H1 (cell line): ENCODE measurements around the gene GARNL3. TPM values are rescaled to one million over a fixed set of nuclear protein-coding genes. Genes with fewer than 3 reads are reported as not detected.

ENCODE experiments used
- CTCF ChIA-PET: fragments of 300-600 bp; sonication (Branson Sonifier 250); formaldehyde crosslinking; loops from one replicate; lab custom pipeline; 2021; ENCODE audit not compliant: partially characterized antibody; lab: Charles Lee
- POLR2A ChIA-PET: fragments of 300-600 bp; sonication (Branson Sonifier 250); formaldehyde crosslinking; loops from one replicate; lab custom pipeline; 2021; ENCODE audit warnings: inconsistent platforms; ENCODE audit not compliant: partially characterized antibody; lab: Charles Lee
- DNase-seq, 2 experiments: peaks; one replicate each; pipeline versions ENCODE4 v3.0.0 to v3.0.0-alpha.2; 2010 to 2022; ENCODE audit warnings: low spot score in 2 of 2, low read depth in 1 of 2, mixed read lengths in 1 of 2
- FAIRE-seq: peaks from 2 replicates; lab custom pipeline; 2011; peaks lifted over from hg19 to GRCh38; lab: Jason Lieb, UNC
- H2AFZ ChIP-seq: 2 replicates; pipeline ENCODE4 v1.8.1; 2012; ENCODE audit warnings: low read length, inconsistent platforms
- H2AK5ac ChIP-seq: 2 replicates; pipeline ENCODE4 v1.6.1; 2013; ENCODE audit warnings: low read depth, low read length
- H2BK120ac ChIP-seq: replicated peaks from 2 replicates; pipeline ENCODE3; 2013; ENCODE audit warnings: low read depth, low read length, inconsistent platforms
- H2BK12ac ChIP-seq: 2 replicates; pipeline ENCODE4 v1.6.1; 2013; ENCODE audit warnings: low read depth, low read length
- H2BK15ac ChIP-seq: 2 replicates; pipeline ENCODE4 v1.6.1; 2013; ENCODE audit warnings: low read length
- H2BK20ac ChIP-seq: 2 replicates; pipeline ENCODE4 v1.6.1; 2013; ENCODE audit warnings: low read length
- H2BK5ac ChIP-seq: 2 replicates; pipeline ENCODE4 v1.6.1; 2013; ENCODE audit warnings: low read depth, low read length
- H3K14ac ChIP-seq: 2 replicates; pipeline ENCODE4 v1.6.1; 2013; ENCODE audit warnings: inconsistent platforms; ENCODE audit not compliant: insufficient read length
- H3K18ac ChIP-seq: 2 replicates; pipeline ENCODE4 v1.6.1; 2013; ENCODE audit warnings: low read length; ENCODE audit errors: extremely low read depth
- H3K23ac ChIP-seq: 2 replicates; pipeline ENCODE4 v1.6.1; 2013; ENCODE audit warnings: inconsistent platforms; ENCODE audit not compliant: insufficient read length
- H3K23me2 ChIP-seq: 2 replicates; pipeline ENCODE4 v1.6.1; 2013; ENCODE audit warnings: low read depth, low read length
- H3K27ac ChIP-seq: 2 replicates; pipeline ENCODE4 v1.6.1; 2011; ENCODE audit warnings: low read depth, low read length, inconsistent platforms
- H3K27me3 ChIP-seq, 4 experiments: replicated peaks in 1 of 4; 1 replicate in 1 of 4; 2 replicates in 3 of 4; pipeline versions ENCODE4 v1.6.1 to v1.8.1; 2011 to 2013; ENCODE audit warnings: low read length in 3 of 4, mild to moderate bottlenecking in 3 of 4, inconsistent platforms in 2 of 4, mixed read lengths in 2 of 4, moderate library complexity in 1 of 4; ENCODE audit not compliant: control insufficient read depth in 3 of 4, insufficient read depth in 3 of 4; ENCODE audit errors: extremely low read depth in 1 of 4
- H3K36me3 ChIP-seq, 4 experiments: 2 replicates each; pipeline versions ENCODE4 v1.6.1 to v1.8.1; 2011 to 2013; ENCODE audit warnings: mild to moderate bottlenecking in 4 of 4, low read length in 3 of 4, moderate library complexity in 2 of 4, control low read depth in 1 of 4, inconsistent platforms in 1 of 4; ENCODE audit not compliant: insufficient read depth in 4 of 4, control insufficient read depth in 2 of 4
- H3K4ac ChIP-seq: replicated peaks from 2 replicates; pipeline ENCODE3; 2013; ENCODE audit warnings: low read length, low read depth, mixed read lengths, inconsistent platforms; ENCODE audit not compliant: insufficient read length
- H3K4me1 ChIP-seq, 4 experiments: replicated peaks in 1 of 4; 1 replicate in 1 of 4; 2 replicates in 3 of 4; pipeline versions ENCODE4 v1.6.1 to v1.8.1; 2011 to 2013; ENCODE audit warnings: low read length in 3 of 4, inconsistent platforms in 2 of 4, mixed read lengths in 1 of 4; ENCODE audit not compliant: insufficient read depth in 4 of 4, control insufficient read depth in 3 of 4
- H3K4me2 ChIP-seq, 2 experiments: 2 replicates each; pipeline versions ENCODE4 v1.6.1 to v1.8.1; 2011 to 2013; ENCODE audit warnings: low read depth in 2 of 2, low read length in 2 of 2, control low read depth in 1 of 2, inconsistent platforms in 1 of 2, mild to moderate bottlenecking in 1 of 2; ENCODE audit not compliant: insufficient read depth in 1 of 2
- H3K4me3 ChIP-seq, 4 experiments: fragments of 200-600, 300-600 bp in 1 of 4; sonication (generic), shearing (Covaris generic), sonication (Bioruptor Twin) in 1 of 4; 2 replicates each; pipeline versions ENCODE4 v1.5.1 to v1.8.1; 2011 to 2016; ENCODE audit warnings: low read length in 4 of 4, low read depth in 3 of 4, control low read depth in 2 of 4, inconsistent platforms in 2 of 4, mild to moderate bottlenecking in 2 of 4, mixed read lengths in 1 of 4, moderate library complexity in 1 of 4; ENCODE audit not compliant: insufficient read depth in 2 of 4; ENCODE audit errors: extremely low read depth in 1 of 4
- H3K56ac ChIP-seq: replicated peaks from 2 replicates; pipeline ENCODE3; 2013; ENCODE audit warnings: low read depth, mild to moderate bottlenecking, mixed read lengths, low read length, inconsistent platforms; ENCODE audit not compliant: insufficient read length
- H3K79me1 ChIP-seq: 2 replicates; pipeline ENCODE4 v1.6.1; 2013; ENCODE audit warnings: low read depth, low read length, control low read depth
- H3K79me2 ChIP-seq, 2 experiments: 2 replicates each; pipeline versions ENCODE4 v1.6.1 to v1.8.1; 2012 to 2013; ENCODE audit warnings: low read length in 2 of 2, mild to moderate bottlenecking in 2 of 2, inconsistent platforms in 1 of 2; ENCODE audit not compliant: insufficient read depth in 2 of 2, control insufficient read depth in 1 of 2
- H3K9ac ChIP-seq, 4 experiments: replicated peaks in 1 of 4; 1 replicate in 1 of 4; 2 replicates in 3 of 4; pipeline versions ENCODE4 v1.6.1 to v1.8.1; 2011 to 2013; ENCODE audit warnings: low read depth in 3 of 4, low read length in 3 of 4, control low read depth in 2 of 4, mild to moderate bottlenecking in 2 of 4, moderate library complexity in 2 of 4, inconsistent platforms in 1 of 4; ENCODE audit errors: extremely low read depth in 1 of 4
- H3K9me3 ChIP-seq, 2 experiments: 2 replicates each; pipeline versions ENCODE4 v1.6.1 to v1.8.1; 2012 to 2013; ENCODE audit warnings: mild to moderate bottlenecking in 2 of 2, moderate library complexity in 2 of 2, control low read depth in 1 of 2, inconsistent platforms in 1 of 2, low read depth in 1 of 2, low read length in 1 of 2, mixed read lengths in 1 of 2; ENCODE audit not compliant: insufficient read depth in 2 of 2
- H4K20me1 ChIP-seq, 2 experiments: replicated peaks in 1 of 2; 2 replicates each; pipeline versions ENCODE3 to v1.8.1; 2011 to 2013; ENCODE audit warnings: inconsistent platforms in 2 of 2, low read length in 2 of 2, mild to moderate bottlenecking in 1 of 2; ENCODE audit not compliant: insufficient read depth in 2 of 2, control insufficient read depth in 1 of 2
- H4K5ac ChIP-seq: 2 replicates; pipeline ENCODE4 v1.6.1; 2013; ENCODE audit warnings: low read length, low read depth, mixed read lengths, inconsistent platforms; ENCODE audit not compliant: insufficient read length
- H4K8ac ChIP-seq: 2 replicates; pipeline ENCODE4 v1.8.0; 2013; ENCODE audit warnings: mild to moderate bottlenecking, moderate library complexity, low read length, inconsistent platforms; ENCODE audit not compliant: insufficient read depth; ENCODE audit errors: extremely low read depth
- H4K91ac ChIP-seq: replicated peaks from 2 replicates; pipeline ENCODE3; 2013; ENCODE audit warnings: low read length, mixed read lengths, inconsistent platforms; ENCODE audit not compliant: insufficient read length
- CBX8 ChIP-seq: fragments of 300-800, 300-1000 bp; sonication (generic); IDR thresholded peaks from 2 replicates; pipeline ENCODE4 v1.7.1; 2016; ENCODE audit warnings: low read depth, low read length, borderline replicate concordance
- CHD1 ChIP-seq: IDR thresholded peaks from 2 replicates; pipeline ENCODE4 v1.6.1; 2012; ENCODE audit warnings: low read depth, low read length, improper control_type of control experiment
- CHD2 ChIP-seq: IDR thresholded peaks from 2 replicates; pipeline ENCODE4 v1.6.1; 2012; ENCODE audit warnings: low read length, improper control_type of control experiment
- CREB1 ChIP-seq: IDR thresholded peaks from 2 replicates; pipeline ENCODE4 v1.6.1; 2012; ENCODE audit warnings: inconsistent platforms
- CTBP2 ChIP-seq: IDR thresholded peaks from 2 replicates; pipeline ENCODE4 v1.7.0; 2011; ENCODE audit warnings: borderline replicate concordance, mild to moderate bottlenecking, moderate library complexity, mixed read lengths, low read length; ENCODE audit not compliant: insufficient read depth, insufficient read length
- HDAC6 ChIP-seq: IDR thresholded peaks from one replicate; pipeline ENCODE4 v1.7.1; 2012; ENCODE audit warnings: low read depth, mild to moderate bottlenecking, inconsistent platforms, low read length, moderate library complexity
- JUN ChIP-seq: IDR thresholded peaks from 2 replicates; pipeline ENCODE4 v1.6.1; 2011; ENCODE audit warnings: low read depth, mild to moderate bottlenecking, improper control_type of control experiment, low read length
- KDM4A ChIP-seq: IDR thresholded peaks from one replicate; pipeline ENCODE4 v1.7.1; 2012; ENCODE audit warnings: low read depth, mild to moderate bottlenecking, moderate library complexity, low read length, inconsistent platforms; ENCODE audit not compliant: severe bottlenecking
- KDM5A ChIP-seq: fragments of 200-600 bp; IDR thresholded peaks from 2 replicates; pipeline ENCODE4 v1.7.1; 2012; ENCODE audit warnings: mild to moderate bottlenecking, low read length, inconsistent platforms, mixed read lengths
- RAD21 ChIP-seq, 2 experiments: IDR thresholded peaks in 1 of 2; conservative IDR thresholded peaks in 1 of 2; 2 replicates each; pipeline ENCODE4 v1.6.1; 2011; ENCODE audit warnings: low read depth in 2 of 2, low read length in 2 of 2, improper control_type of control experiment in 1 of 2, inconsistent platforms in 1 of 2, mild to moderate bottlenecking in 1 of 2, moderate library complexity in 1 of 2
- SRF ChIP-seq: IDR thresholded peaks from 2 replicates; pipeline ENCODE4 v1.6.1; 2011; ENCODE audit warnings: mild to moderate bottlenecking, low read depth, low read length, moderate library complexity
- SUZ12 ChIP-seq: fragments of 200-600 bp; sonication (generic); IDR thresholded peaks from 2 replicates; pipeline ENCODE4 v1.6.1; 2012; ENCODE audit warnings: mild to moderate bottlenecking, inconsistent platforms, low read length, moderate library complexity, mixed read lengths
- TAF7 ChIP-seq: optimal IDR thresholded peaks from 2 replicates; pipeline ENCODE3; 2011; ENCODE audit warnings: low read depth, mild to moderate bottlenecking, inconsistent platforms, low read length, moderate library complexity, borderline replicate concordance
- TEAD4 ChIP-seq: IDR thresholded peaks from 2 replicates; pipeline ENCODE4 v1.6.1; 2012; ENCODE audit warnings: low read depth, low read length, inconsistent platforms, mixed read lengths
- whole genome bisulfite sequencing, 2 experiments: shearing (Covaris generic) in 1 of 2; methylation state at CpG; one replicate each; pipeline versions ENCODE4 v1.1.6 to v1.1.7; 2013 to 2015; ENCODE audit warnings: low lambda C conversion rate in 2 of 2, mixed read lengths in 2 of 2, inconsistent platforms in 1 of 2, low coverage in 1 of 2, missing lambda C conversion rate in 1 of 2; ENCODE audit not compliant: insufficient replicate concordance in 2 of 2, insufficient coverage in 1 of 2, insufficient read length in 1 of 2; ENCODE audit errors: extremely low coverage in 1 of 2, missing lambda C conversion rate in 1 of 2; 5-methylcytosine and 5-hydroxymethylcytosine counted together
- polyA plus RNA-seq, 7 experiments: library from polyadenylated mRNA; depleted of rRNA in 3 of 7; stranded (reverse) in 5 of 7; unstranded in 2 of 7; fragments of >200 nt in 5 of 7; fragments of 200-250 nt in 2 of 7; gene quantifications; 1 replicate in 5 of 7; 2 replicates in 1 of 7; 4 replicates in 1 of 7; pipeline versions ENCODE4 v1.2.1 to v1.2.3, GENCODE V29; 2011 to 2013; ENCODE audit warnings: missing spikeins in 2 of 7, mixed read lengths in 2 of 7
- total RNA-seq: library from RNA; stranded (reverse); fragmentation: NEBNext Ultra II Directional; extraction: Animal tissue kit (Norgen Biotek cat#: 25700); gene quantifications from 2 replicates; pipeline ENCODE4 v1.2.1, GENCODE V29; 2021

GARNL3 gene
- total and polyA plus RNA-seq, 2 of the 8 experiments (the other 6 are each of a cell fraction or from before 2014, with no cell fraction given) = 6.5 to 18.3 TPM

DNA sequence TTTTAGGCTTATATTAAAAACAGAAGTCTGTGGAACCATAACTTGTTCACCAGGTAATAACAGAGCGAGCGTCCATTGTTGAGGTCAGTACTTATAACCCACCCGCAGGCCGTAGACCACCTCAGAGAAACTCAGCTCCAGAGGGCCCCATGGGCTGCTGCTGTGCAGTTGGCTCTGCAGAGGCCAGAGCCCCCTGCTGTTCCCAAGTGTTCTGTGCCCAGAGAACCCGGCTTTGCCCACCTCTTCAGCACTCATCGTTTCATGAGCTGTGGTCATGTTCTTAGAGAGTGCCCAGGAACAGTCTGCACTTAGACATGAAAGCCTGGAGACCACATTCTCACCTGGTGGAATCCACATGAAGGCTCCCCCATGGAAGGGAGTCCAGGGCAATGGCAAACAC is 82.0 kb downstream of the GARNL3 start:
- CTCF ChIA-PET = interaction anchor here (0.7 to 1.3 kb wide), 7 partner anchors 12 to 132 kb away, joined by 3 to 4 read pairs (median 3); no protein-coding TSS in a partner anchor
- POLR2A ChIA-PET = no interaction called here
- FAIRE-seq = no peak

More for the DNA sequence above, 82.0 kb downstream of the GARNL3 start:
- Histone ChIP-seq H3K9me3 (no peaks in the 10 kb centered on the region), H3K27ac (no peak overlapping the region), H2AK5ac (no peak overlapping the region), H3K79me2 (no peaks in the 10 kb centered on the region), H3K79me1 (peaks cover 2% of the 10 kb centered on the region; the same call in 1 of the 2 replicates), H4K20me1 (no peaks in the 10 kb centered on the region), H3K4me3 (no peak overlapping the region), H3K4me2 (no peak overlapping the region), H3K18ac (no peak overlapping the region), H3K36me3 (peaks cover 0 to 8% (median 0%) of the 10 kb centered on the region in 4 experiments; a peak in 4 of 8 replicates), H3K23me2 (no peaks in the 10 kb centered on the region), H4K5ac (no peak overlapping the region), H4K91ac (no peak overlapping the region), H2BK120ac (no peak overlapping the region), H3K14ac (no peak overlapping the region), H3K56ac (no peak overlapping the region), H2BK15ac (no peak overlapping the region), H3K4me1 (peaks cover 0 to 4% (median 2%) of the 10 kb centered on the region in 4 experiments; a peak in 4 of 7 replicates), H2AFZ (no peak overlapping the region), H3K23ac (no peak overlapping the region), H2BK5ac (no peak overlapping the region), H2BK12ac (no peak overlapping the region), H3K4ac (no peak overlapping the region), H4K8ac (no peak overlapping the region), H3K27me3 (no peaks in the 10 kb centered on the region), H3K9ac (no peak overlapping the region), H2BK20ac (no peak overlapping the region)
- WGBS, 2 experiments = 98% methylated on average over 6 of the region's 6 CpGs; no CpG with 5 or more reads in 1 of the 2 experiments
- DNase-seq = no peak
- TF ChIP-seq CTBP2 = no peak
- no peak for TF ChIP-seq TEAD4
- TF ChIP-seq RAD21 (IDR thresholded peaks at IDR 0.05 in 1 of 2, conservative IDR thresholded peaks at IDR 0.05 in 1 of 2; ENCODE audit: low read depth in 2 of 2, low read length in 2 of 2) = no peak
- no peak for TF ChIP-seq TAF7
- no peak for TF ChIP-seq KDM5A
- TF ChIP-seq CBX8 = no peak
- TF ChIP-seq CHD1 = no peak
- TF ChIP-seq CREB1 = no peak
- TF ChIP-seq HDAC6 = no peak
- TF ChIP-seq SUZ12 = no peak
- TF ChIP-seq CHD2 = no peak
- no peak for TF ChIP-seq SRF
- TF ChIP-seq KDM4A = no peak
- no peak for TF ChIP-seq JUN
